Measurements from ENCODE around the gene SPTLC2.
"Not testable (repeated sequence)": the region's sequence is repeated elsewhere in the genome, so short reads cannot be mapped to it uniquely, and the experiment has no call there.

Gene SPTLC2

DNA sequence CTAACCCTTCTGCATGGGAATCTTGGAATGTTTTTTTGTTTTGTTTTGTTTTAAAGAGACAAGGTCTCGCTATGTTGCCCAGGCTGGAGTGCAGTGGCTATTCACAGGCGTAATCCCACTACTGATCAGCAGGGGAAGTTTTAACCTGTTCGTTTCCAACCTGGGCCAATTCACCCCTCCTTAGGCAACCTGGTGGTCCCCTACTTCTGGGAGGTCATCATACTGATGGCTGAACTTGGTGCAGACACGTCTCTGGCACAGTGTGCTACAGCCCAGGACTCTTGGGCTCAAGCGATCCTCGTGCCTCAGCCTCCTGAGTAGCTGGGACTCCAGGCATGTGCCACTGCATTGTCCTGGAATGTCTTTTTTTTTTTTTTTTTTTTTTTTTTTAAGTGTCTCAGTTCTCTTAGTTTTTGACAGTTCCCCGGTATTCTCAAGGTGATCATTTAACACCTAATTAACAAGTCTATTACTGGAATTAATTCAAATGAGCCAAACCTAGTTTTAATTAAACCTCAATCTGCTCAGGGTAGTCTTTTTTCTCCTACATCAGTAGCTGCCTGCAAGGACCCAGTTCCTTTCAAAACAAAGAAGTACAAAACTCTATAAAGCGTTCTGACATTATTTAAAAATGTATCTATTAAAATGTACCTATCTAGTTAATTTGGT lies 68.8 kb downstream of the SPTLC2 start:
- DNase-seq (ENCODE audit: low spot score), result no peak

DNA sequence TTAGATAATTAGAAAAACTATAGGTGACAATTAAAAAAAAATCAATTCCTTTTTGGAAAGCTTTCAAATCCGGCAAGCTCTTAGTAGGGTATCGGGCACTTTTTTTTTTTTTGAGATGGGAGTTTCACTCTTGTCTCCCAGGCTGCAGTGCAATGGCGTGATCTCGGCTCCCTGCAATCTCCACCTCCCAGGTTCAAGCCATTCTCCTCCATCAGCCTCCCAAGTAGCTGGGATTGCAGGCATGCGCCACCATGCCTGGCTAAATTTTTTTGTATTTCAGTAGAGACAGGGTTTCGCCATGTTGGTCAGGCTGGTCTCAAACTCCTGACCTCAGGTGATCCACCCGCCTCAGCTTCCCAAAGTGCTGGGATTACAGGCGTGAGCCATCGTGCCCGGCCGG lies 71.3 kb downstream of the SPTLC2 start:
- not testable (repeated sequence) for DNase-seq (ENCODE audit: low spot score)

DNA sequence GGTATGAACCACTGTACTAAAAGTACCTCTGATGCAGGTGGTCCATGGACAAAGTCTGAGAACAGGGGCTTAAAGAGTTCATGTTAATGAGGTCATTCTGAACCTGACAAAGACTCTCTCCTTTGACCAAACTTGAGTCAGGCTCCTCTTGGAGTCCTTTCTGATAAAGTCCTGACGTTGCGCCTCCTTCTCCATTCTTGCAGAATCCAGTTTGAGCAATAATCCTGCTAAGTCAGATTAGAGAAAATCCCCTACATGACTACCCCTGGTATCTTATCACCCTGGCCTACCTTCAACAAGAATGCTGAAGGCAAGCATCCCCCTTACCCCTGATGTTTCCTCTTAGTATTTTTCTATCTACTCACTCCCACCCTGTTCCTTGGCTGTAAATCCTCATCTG lies 71.9 kb downstream of the SPTLC2 start:
- no peak for DNase-seq (ENCODE audit: low spot score)

DNA sequence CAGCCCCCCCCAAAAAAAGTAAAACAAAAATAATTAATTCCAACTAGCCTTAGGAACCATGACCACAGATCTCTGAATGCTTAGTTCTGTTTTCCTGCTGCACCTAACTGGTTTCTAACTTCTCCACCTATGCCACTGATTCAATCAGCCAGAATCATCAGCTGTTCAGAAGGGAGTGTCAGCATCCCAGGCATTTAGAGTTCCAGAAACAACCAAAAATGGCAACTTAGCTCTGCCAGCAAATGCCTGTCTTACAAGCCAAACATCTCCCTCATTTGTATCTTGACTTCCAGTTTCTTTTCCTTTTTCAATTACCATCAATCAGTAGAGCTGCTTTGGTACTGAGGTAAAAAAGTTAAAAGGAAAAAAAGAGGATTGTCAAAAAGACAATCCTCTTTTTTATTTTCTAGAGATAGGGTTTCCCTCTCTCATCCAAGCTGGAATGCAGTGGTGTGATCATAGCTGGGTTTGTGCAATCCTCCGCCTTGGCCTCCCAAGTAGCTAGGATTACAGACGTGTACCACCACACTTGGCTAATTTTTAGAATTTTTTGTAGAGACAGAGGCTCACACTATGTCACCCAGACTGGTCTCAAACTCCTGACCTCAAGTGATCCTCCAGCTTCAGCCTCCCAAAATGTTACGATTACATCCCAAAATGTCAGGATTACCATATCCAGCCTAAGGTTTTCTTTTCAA lies 72.7 kb downstream of the SPTLC2 start:
- DNase-seq (ENCODE audit: low spot score), result no peak

DNA sequence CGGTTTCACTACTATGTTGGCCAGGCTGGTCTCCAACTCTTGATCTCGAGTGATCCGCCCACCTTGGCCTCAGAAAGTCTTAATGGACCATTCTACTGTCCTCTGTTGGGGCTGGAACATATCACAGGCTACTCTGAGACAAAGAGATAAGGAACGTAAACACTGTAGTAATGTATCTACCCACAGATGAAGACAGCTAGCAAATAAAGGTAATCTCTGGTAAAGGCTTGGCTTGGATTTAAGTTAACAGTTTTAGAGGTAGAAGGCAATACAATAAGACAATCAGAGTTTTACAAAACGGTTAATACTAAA lies 73.2 kb downstream of the SPTLC2 start:
- DNase-seq (ENCODE audit: low spot score), result no peak

DNA sequence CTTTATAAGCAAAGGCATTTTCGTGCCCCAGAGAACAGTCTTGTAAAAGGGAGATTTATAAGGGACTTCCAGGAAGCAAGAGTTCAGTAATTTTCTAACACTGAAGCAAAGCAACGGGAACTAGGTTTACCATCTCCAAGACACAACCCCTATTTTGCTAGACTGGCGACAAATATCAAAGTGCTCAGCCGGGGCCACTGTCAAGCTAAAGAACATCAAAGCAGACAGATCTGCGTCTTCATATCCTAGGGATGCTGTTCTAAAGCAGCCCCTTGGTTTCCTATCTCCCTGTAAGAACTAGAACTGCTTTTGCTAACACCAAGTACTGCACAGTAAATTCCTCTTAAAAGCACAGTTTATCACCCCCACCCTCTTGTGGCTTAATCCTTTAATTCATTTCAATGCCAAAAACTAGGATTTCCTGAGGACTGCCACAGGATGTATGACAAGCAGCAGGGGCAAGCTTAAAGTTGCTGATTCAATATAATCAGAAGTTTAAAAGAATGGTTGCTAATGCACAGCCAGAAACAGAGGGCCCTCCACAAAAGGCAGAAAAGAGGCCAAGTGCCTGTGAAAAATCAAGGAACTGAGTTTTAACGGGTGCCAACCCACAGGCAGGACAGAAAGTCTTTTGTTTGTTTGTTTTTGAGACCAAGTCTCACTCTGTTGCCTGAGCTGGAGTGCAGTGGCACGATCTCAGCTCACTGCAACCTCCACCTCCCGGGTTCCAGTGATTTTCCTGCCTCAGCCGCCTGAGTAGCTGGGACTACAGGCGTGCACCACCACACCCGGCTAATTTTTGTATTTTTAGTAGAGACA lies 73.8 kb downstream of the SPTLC2 start:
- no peak for DNase-seq (ENCODE audit: low spot score)

DNA sequence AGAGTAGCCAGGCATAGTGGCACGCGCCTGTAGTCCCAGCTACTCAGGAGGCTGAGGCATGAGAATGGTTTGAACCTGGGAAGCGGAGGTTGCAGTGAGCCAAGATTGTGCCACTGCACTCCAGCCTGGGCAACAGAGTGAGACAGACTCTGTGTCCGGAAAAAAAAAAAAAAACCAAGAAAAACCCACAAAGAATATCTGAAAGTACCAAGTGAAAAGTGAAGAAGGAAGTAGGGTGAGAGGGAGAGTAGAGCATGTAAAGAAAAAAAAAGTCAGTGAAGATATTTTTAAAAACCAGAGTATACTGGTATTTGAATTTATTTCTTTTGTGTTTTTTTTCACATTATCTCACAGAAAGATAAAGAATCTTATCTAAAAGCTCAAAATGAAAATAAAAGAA lies 74.5 kb downstream of the SPTLC2 start:
- no peak for DNase-seq (ENCODE audit: low spot score)

DNA sequence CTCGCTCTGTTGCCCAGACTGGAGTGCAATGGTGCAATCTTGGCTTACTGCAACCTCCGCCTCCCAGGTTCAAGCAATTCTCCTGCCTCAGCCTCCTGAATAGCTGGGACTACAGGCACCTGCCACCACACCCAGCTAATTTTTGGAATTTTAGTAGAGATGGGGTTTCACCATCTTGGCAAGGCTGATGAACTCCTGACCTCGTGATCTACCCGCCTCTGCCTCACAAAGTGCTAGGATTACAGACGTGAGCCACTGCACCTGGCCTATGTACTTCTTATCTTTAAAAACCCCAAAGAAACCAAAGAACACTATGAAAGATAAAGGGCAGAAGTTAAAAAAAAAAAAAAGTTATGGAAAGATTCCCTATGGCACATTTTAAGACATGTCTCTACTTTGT lies 79.5 kb downstream of the SPTLC2 start:
- not testable (repeated sequence) for DNase-seq (ENCODE audit: low spot score)

DNA sequence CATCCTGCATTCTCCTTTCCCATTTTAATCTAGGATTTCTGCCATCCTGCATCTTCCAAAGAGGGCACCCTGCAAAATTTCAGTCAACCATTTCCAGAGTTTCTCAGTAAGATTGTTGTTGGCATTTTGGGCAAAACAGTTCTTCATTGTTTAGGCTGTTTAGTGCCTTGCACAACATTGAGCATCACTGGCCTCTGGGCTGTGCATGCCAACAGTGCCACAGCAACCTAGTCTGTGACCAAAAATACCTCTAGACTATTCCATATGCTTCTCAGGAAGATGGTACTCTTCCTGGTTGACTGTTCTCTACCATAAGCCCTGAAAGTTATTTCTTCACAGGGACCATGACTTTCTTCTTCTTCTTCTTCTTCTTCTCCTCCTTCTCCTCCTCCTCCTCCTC lies 85.4 kb downstream of the SPTLC2 start:
- no peak for DNase-seq (ENCODE audit: low spot score)

DNA sequence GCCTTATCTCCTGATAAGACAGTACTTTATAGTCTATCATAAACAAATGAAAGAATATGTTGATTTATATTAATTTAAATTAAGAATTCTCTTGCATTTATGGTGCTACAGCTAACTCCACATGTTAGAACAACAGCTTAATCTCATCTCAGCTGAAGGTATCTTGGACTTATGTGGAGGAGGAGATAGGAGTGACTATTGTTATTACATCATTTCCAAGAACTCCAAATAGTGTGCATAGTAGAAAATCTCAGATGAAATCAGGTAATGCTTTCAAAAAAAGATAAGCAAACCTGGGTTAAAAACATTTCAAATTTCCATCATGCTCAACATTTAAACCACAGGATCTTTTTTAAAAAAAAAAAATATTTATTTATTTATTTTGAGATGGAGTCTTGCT lies 86.5 kb downstream of the SPTLC2 start:
- no peak for DNase-seq (ENCODE audit: low spot score)

DNA sequence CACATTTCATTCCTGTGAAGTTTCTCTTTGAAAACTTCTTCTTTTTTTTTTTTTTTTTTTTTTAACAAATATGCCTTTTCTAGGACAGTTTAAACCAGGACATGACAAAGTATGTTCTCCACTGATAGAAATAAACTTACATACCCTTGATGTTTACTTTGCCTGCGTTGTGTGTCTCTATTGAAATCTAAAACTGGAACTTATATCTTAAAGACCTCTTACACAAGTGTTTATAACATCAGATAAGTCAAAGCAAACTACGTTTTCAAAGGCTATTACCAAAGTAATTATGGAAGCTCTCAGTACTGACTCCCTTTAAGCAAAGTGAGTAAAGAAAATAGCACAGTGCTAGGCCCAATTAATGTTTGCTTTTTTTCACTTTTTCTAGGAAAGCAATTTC lies 87.2 kb downstream of the SPTLC2 start:
- no peak for DNase-seq (ENCODE audit: low spot score)

DNA sequence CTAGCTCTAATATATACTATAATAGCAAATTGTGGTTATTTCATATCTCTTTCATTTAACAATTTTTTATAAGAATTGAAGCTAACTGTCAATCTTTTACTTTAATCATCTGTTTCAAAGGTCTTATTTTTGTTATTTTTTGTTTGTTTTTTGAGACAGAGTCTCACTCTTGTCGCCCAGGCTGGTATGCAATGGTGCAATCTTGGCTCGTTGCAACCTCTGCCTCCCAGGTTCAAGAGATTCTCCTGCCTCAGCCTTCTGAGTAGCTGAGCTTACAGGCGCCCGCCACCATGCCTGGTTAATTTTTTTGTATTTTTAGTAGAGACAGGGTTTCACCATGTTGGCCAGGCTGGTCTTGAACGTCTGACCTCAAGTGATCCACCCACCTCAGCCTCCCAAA lies 87.7 kb downstream of the SPTLC2 start:
- not testable (repeated sequence) for DNase-seq (ENCODE audit: low spot score)

DNA sequence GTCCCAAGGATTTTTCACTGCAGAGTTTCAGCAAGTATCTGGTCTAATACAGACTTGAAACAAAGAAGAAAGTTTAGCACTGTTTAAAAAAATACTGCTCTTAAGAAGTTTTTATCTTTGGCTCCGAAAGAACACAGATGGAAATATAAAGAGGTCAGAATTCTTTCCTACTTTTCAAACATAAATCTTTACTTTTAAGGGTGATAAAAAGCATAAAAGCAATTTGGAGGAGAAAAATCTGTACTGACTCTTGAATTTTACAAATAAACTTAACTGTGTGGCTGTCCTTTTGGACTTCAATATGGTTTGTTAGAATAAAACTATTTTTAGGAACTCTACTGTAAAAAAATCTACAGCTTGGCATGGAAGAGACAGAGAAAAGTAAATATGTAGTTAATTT lies 90.2 kb downstream of the SPTLC2 start:
- no peak for DNase-seq (ENCODE audit: low spot score)

DNA sequence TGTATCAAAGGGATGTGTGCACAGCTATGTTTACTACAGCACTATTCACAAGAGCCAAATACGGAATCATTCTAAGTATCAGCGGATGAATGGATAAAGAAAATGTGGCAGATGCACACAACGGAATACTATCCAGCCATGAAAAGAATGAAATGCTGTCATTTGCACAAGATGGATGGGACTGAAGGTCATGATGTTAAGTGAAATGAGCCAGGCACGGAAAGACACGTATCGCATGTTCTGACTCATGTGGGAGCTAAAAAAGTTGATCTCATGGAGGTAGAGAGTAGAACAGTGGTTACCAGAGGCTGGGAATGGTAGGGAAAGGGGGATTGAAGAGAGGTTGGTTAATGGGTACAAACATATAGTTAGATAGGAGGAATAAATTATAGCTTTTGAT lies 91.9 kb downstream of the SPTLC2 start:
- DNase-seq (ENCODE audit: low spot score), result no peak

DNA sequence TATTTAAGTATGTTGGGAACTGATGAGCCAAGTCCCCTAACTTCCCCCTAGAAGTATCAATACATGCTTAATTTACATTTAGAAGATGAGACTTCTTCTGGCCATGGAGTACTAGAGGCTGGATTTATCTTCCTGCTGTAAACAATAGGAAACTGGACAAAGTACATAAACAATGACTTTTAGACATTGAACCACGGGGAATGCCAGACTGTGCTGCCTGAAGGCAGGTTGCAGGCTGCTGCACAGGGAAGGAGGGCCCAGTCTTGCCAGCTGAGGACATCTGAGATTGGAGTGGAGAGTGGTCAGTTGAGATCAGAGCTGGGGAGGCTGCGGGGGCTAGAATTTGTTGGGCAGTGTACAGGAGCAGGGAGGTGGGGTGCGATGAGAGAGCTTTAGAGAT lies 93.3 kb downstream of the SPTLC2 start:
- DNase-seq (ENCODE audit: low spot score), result no peak

DNA sequence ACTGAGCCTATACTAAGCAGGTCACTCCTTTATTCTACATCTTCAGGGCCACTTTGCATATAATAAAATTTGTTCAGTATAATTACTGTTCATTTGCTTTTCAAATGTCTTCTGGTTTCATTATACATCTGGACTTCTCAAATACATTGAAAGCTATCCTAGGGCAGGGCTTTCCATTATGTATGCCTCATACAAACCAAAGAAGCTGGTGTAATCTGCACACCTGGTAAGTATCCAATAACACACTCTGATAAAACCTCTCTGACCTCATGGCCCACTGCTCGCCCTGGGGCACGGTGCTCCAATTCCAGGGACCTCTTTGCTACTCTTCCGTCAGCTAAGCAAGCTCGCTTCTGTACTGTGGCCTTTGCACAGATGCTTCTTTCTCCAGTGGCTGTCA lies 95.9 kb downstream of the SPTLC2 start:
- DNase-seq (ENCODE audit: low spot score), result no peak

DNA sequence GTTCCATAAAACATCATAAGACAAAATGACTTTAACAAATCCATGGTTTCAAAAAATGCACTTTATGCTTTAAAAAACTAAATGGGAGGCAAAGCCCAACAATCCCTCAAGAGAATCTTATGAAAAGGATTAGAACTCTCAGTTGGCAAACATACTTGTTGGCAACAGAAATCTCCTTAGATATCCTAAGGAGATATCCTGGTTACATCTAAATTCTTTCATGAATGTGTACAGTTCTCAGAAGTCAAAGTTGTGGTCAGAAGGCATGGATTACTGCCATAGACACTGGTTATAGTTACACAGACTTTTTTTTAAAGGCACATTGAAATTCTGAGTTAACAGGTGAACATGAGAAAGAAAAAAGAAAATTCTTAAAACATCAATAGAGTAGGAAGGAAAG lies 100.3 kb downstream of the SPTLC2 start:
- DNase-seq (ENCODE audit: low spot score), result no peak

DNA sequence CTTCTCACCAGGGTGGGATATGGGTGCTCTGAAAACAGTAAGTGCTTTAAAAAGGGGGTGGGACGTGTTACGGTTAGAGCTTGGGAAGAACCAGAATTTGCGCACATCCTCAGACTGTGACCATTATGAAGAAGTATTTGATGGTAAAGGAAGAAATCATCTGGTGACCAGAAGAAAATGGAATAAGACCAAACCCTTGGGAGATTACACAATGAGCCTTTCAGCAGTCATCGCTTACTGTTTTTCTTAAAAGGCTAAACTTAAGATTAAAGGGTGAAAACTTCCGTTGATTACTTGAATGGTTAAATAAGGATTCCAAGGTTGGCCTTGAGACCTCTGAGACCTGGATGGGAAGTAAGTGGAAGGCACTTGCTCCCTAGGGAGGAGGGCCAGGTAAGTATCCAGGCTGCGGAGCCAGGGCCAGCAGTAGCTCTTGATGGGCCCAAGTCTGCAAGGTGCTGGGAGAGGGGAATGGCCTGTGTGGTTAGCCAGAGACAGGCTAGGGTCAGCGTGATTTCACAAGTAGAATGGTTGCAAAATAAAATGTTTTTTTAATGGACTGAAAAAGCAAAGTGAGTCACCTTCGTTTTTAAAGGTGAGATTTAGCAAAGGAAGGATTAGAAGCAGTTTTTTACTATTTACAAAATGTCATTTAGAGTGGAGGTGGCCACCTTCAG lies 104.8 kb downstream of the SPTLC2 start:
- DNase-seq (ENCODE audit: low spot score), result no peak

DNA sequence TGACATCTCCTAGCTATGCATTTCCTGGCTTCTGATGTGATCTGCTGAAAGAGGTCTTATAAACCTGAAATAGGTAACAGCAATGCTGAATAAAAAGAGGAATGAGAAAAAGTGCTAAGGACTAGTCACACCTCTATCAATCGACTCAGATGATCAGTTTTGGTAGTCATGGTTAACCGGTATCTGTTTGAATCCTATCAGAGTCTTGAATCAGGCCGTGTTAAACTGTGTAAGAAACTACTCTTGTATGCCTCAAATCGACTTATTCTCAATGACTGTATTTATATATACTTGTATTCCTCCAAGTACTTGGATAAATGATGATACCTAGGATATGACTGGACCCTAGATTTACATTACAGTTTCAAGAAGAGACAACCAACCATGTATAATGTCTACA lies 107.1 kb downstream of the SPTLC2 start:
- DNase-seq (ENCODE audit: low spot score), result no peak

DNA sequence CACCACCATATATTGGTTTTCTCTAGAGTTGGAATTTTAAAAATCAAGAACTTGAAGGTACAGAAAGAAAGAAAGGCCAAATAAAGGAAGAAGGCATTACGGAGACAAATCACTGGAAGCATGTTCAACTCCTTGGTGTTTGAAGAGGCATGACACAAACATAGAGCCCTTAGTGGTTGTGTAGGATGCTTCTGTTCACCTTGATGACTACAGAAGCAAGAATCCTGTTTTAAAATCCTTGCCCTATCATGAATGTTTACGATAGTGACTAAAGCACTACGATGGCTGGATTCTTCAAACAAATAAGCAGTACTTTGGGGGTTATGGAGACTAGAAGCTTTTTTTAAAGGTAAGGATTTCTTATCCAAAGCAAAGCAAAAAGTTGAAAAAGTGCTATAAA lies 107.6 kb downstream of the SPTLC2 start:
- no peak for DNase-seq (ENCODE audit: low spot score)

DNA sequence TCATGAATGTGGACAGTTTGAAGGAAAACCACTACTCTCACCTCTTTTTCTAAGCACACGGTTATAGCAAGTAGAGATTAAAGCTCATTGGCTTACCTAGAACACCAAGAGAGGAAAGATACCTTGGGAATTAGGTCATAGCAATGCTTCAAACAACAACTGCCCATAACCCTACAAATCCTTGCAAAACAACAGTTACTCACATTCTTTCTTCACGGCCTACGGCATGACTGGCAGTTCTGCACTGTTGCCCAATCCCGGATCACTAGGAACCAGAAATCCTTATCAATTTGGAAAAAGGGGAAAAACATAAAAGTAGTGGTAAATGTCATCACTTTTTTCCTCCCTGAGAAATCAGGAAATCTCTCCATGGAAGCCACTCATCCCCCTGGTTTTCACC lies 108.2 kb downstream of the SPTLC2 start:
- no peak for DNase-seq (ENCODE audit: low spot score)

DNA sequence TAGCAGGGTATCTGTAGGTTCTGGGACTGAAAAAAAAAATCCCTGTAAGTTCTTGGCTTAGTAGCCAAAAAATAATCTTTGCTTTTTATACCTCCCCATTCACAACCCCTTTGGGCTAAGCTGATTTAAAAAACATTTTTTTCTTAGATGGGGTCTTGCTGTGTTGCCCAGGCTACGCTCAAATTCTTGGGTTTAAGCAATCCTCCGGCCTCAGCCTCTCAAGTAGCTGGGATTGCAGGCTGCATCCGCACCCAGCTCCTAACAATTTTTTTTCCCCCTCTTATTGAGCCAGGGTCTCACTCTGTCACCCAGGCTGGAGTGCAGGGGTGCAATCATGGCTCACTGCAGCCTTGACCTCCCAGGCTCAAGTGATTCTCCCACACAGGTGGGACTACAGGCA lies 108.7 kb downstream of the SPTLC2 start:
- no peak for DNase-seq (ENCODE audit: low spot score)

DNA sequence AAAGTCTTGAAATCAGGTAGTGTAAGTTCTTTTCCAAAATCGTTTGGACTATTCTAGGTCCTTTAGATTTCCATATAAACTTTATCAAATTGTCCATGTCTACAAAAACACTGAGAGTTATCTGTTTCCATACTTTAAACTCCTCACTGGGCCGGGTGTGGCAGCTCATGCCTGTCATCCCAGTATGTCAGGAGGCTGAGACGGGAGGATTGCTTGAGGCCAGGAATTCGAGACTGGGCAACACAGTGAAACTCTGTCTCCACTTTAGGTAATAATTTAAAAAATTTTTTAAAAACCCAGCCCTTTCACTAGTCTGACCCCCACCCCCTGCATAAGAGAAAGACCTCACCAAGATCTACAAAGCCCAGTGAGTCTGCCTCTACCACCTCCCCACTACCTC lies 111.4 kb downstream of the SPTLC2 start:
- DNase-seq (ENCODE audit: low spot score), result no peak

Data from CD4-positive, alpha-beta T cell treated with Interleukin-2 at 100 ng/mL for 4 hours (primary cell).